ENCODE data around the gene TOP1. TPM values are rescaled to one million over a fixed set of nuclear protein-coding genes. Genes with fewer than 3 reads are reported as not detected.

TOP1 gene
- total RNA-seq, 1 experiment from 2014 or later, result 81.8 TPM

- no peak for TF ChIP-seq ZNF281 (CRISPR knock-in tag; IDR thresholded peaks at IDR 0.05)
- no peak for TF ChIP-seq MYBL2 (CRISPR knock-in tag; IDR thresholded peaks at IDR 0.05)
- no peak for TF ChIP-seq E2F4 (CRISPR knock-in tag; IDR thresholded peaks at IDR 0.05; ENCODE audit: borderline replicate concordance, low read depth)
- TF ChIP-seq ZNF121 (CRISPR knock-in tag; IDR thresholded peaks at IDR 0.05), result no peak
- no peak for TF ChIP-seq NR3C1 (CRISPR knock-in tag; conservative IDR thresholded peaks at IDR 0.05; ENCODE audit: low read depth)
- no peak for TF ChIP-seq FOXP4 (CRISPR knock-in tag; IDR thresholded peaks at IDR 0.05)
Measured at GRCh38 chr20:40980106-40980827, 48.4 kb upstream of the TOP1 start (continued).

GRCh38 chr20:40980828-40981310 lies 47.8 kb upstream of the TOP1 start:
- ChIA-PET POLR2A (no interaction called here), CTCF (interaction anchor here (1.0 to 2.3 kb wide), 3 partner anchors 10 to 97 kb away, joined by 3 to 7 read pairs (median 6); no protein-coding TSS in a partner anchor)
- no peak overlapping the region for H3K4me3 Mint-ChIP-seq
- H3K27ac Mint-ChIP-seq, result no peak overlapping the region
- H3K4me1 Mint-ChIP-seq, result peaks cover 5% of the 10 kb centered on the region; the same call in 1 of the 2 replicates
- no peak for ATAC-seq
- peaks cover 7% of the 10 kb centered on the region for H3K27me3 Mint-ChIP-seq (ENCODE audit: low read depth)
- TF ChIP-seq NR3C1 (CRISPR knock-in tag; conservative IDR thresholded peaks at IDR 0.05; ENCODE audit: low read depth) (no peak), RELA (CRISPR knock-in tag; IDR thresholded peaks at IDR 0.05; ENCODE audit: borderline replicate concordance) (no peak), MXD4 (CRISPR knock-in tag; IDR thresholded peaks at IDR 0.05; ENCODE audit: borderline replicate concordance) (no peak), ETV6 (CRISPR knock-in tag; IDR thresholded peaks at IDR 0.05) (no peak), MAX (CRISPR knock-in tag; IDR thresholded peaks at IDR 0.05) (no peak), CREM (CRISPR knock-in tag; IDR thresholded peaks at IDR 0.05) (no peak), ZNF416 (CRISPR knock-in tag; IDR thresholded peaks at IDR 0.05) (no peak), FOXJ3 (CRISPR knock-in tag; IDR thresholded peaks at IDR 0.05; ENCODE audit: borderline replicate concordance) (no peak), EMX1 (CRISPR knock-in tag; IDR thresholded peaks at IDR 0.05) (no peak), CTCF (IDR thresholded peaks at IDR 0.05) (no peak), TCF7 (CRISPR knock-in tag; IDR thresholded peaks at IDR 0.05; ENCODE audit: low read depth) (no peak), JUN (CRISPR knock-in tag; IDR thresholded peaks at IDR 0.05) (no peak), KAT7 (CRISPR knock-in tag; IDR thresholded peaks at IDR 0.05; ENCODE audit: borderline replicate concordance) (no peak), USF1 (CRISPR knock-in tag; IDR thresholded peaks at IDR 0.05) (no peak), PRRX2 (CRISPR knock-in tag; IDR thresholded peaks at IDR 0.05) (no peak), NFATC4 (CRISPR knock-in tag; IDR thresholded peaks at IDR 0.05) (no peak), PRDM15 (CRISPR knock-in tag; IDR thresholded peaks at IDR 0.05) (no peak), TP53 (CRISPR knock-in tag; IDR thresholded peaks at IDR 0.05) (no peak)
- DNase-seq (ENCODE audit: low spot score), result no peak
- H3K9me3 Mint-ChIP-seq, result peaks cover 45% of the 10 kb centered on the region
- peaks cover 15% of the 10 kb centered on the region for H3K36me3 Mint-ChIP-seq

Measured in WTC11 (cell line).